NCI-H446 treated with DMSO at 0.1 percent for 48 hours (cell line): ENCODE measurements around the gene AMBP.
"Not testable (repeated sequence)": the region's sequence is repeated elsewhere in the genome, so short reads cannot be mapped to it uniquely, and the experiment has no call there.

Source experiments
- DNase-seq: peaks from one replicate; lab custom pipeline; 2025; lab: John Stamatoyannopoulos, UW

The AMBP gene

DNA sequence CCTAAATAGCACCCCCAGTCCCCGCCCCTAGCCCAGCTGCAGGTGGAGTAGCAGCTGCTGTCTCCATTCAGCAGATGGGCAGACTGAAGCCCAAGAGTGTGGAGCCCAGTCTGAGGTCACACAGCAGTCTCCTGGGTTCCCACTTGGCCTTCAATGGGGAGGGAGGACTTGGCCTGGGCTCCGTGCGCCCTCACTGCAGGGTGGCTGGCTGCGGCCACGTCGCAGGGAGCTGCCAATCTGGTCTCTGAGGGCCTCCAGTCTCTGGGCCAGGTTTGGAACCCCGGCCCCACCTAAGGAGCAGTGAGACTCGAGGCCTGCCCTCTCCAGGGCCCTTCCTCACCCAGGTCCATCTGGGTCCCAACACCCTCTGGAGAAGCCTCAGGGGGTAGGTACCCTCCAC lies 13.6 kb upstream of the AMBP start:
- DNase-seq = no peak

- DNase-seq = no peak
Observed at GRCh38 chr9:114090798-114091197, 12.7 kb upstream of the AMBP start.

DNA sequence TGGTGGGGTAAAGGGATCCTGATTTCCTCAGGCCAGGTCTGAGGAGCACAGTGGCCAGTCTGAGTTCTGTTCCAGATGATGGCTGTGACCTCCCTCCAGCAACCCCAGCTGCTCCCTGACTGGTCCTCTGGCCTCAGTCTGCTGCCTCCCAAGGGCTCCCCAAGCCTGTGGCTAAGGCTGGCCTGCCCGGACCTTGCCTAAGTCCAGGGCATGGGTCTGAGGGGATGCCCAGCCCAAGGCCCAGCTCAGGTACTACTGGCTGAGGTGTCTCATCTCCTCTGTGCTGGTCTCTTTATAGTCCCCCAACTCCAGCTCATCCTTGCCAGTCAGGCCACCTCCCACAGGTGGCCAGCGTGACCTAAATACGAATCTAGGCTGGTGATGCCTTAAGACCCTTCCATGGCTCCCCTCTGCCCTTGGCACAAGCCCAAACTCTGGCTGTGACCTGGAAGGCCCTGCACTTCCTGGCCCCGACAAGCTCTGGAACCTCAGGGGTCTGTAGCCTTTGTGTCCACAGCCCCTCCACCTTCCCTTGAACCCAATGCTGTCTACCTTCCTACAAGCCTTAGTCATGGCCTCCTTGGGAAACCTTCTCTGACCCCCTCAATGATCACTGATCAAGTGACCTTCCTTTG lies 11.2 kb upstream of the AMBP start:
- DNase-seq = no peak

DNA sequence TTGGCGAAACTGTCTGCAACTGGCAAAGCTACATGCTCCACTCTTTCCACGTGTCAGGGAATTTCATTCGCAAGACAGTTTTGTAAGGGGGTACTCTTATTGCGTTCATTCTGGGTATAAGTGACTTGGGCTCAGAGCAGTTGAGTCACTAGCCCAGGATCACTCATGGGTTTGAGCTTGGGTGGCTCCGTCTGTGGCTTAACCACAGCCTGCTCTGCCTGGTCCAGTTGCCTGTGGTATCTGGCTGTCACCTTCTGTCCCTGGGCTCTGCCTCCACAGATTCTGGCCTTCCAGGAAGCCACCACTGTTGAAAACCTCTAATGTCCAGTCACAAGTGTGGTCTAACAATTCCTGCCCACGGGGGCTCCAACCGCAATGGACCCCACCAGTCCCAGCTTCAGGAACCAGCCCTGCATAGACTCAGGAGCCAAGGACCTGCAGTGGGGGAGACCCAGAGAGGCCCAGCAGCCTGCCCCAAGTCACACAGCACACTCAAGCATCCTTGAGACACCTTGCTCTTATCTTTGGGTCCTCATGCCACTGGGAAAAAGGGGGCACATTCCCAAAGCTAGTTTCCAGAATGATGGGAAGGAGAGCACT lies 10.6 kb upstream of the AMBP start:
- DNase-seq = no peak

GRCh38 chr9:114087721-114088120 lies 9.6 kb upstream of the AMBP start:
- DNase-seq = no peak

DNA sequence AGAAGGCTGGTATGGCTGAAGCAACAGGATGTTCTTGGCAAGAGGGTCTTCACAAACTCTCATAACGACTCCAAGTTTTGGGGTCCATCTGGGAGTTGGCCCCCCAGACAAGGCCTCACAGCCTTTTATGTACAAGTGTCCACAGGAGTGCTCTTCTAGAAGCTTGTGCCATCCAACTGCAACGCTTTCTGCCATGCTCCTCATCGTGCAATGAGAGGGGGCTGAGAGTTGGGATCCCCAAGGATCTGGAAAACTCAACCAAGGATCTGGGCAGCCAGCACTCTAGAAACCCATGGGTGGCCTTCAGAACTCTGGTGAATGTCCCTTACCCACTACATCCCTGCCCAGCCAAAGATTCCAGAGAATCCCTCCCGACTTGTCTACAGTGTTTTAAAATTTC lies 8.5 kb upstream of the AMBP start:
- no peak for DNase-seq

DNA sequence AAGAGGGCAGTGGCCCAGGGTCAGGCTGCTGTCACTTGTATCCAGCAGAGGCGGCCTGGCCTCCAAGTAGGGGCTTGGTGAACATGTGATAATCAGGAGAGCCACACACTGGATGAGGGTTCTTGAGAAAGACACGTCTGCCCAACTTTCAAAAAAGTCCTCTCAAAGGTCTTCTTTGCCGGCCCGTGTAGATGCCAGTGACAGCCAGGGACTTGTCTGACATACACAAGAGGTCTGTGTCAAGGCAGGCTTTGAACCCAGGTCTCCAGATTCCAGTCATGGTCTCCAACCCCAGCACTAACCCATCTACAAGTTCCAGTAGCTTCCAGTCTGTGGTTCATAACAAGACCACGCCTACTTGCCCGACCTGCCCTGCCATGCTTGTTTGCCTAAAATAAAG lies 7.9 kb upstream of the AMBP start:
- DNase-seq = no peak

- DNase-seq = no peak
Observed at GRCh38 chr9:114085387-114085789, 7.3 kb upstream of the AMBP start.

DNA sequence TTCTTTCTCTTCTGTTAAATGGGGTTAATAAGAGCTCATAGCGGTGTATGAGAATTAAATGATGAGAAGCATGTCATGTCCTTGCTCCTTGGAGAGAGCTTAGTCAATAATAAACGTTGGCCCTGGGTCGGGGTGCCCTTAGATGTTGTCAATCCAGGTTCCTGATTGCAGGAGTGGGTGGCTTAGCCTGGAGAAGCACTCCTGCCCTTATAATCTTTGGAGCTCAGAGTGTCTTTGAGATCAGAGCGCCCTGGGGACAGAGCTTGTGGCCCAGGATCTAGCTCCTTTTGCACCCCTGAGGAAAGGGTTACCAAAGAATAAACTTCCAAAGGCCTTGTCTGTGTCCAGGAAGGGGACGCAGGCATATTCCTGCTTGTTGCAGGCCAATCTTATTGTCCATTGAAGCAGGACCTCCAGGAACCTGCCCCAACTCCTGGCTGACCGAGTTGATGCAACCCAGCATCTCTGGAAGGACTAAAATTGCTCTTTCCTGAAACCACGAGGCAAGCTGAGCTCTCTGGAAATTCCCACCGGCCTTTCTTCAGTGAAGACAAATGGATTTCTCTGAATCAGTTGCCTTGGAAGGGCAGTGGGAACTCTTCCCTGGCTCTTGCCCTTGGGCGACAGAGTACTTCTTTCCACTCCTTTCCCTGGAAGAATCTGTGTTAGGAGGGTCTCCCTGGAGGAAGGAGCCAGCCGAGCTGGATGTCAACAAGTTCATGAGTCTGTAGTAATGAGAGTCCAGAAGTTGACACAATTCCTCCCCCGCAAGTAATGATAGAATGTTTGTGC lies 6.4 kb upstream of the AMBP start:
- DNase-seq = no peak

DNA sequence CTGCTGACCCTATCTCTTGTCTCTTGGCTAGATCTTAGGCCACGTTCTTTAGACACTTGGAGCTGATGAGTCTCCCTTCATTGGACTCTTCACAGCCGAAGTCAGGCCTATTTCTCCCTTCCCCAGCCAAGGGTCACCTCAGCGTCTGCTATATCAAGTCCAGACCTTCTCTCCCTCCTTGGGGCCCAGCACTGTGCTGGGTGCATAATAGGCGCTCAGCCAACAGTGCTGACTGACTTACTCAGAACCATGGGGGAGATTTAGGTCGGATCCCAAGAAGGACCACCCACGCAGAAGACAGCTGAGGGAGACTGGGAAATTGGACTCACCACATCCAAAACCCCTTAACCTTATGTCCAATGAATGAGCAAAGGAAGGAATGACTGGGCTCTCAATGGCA lies 5.6 kb upstream of the AMBP start:
- DNase-seq = no peak

DNA sequence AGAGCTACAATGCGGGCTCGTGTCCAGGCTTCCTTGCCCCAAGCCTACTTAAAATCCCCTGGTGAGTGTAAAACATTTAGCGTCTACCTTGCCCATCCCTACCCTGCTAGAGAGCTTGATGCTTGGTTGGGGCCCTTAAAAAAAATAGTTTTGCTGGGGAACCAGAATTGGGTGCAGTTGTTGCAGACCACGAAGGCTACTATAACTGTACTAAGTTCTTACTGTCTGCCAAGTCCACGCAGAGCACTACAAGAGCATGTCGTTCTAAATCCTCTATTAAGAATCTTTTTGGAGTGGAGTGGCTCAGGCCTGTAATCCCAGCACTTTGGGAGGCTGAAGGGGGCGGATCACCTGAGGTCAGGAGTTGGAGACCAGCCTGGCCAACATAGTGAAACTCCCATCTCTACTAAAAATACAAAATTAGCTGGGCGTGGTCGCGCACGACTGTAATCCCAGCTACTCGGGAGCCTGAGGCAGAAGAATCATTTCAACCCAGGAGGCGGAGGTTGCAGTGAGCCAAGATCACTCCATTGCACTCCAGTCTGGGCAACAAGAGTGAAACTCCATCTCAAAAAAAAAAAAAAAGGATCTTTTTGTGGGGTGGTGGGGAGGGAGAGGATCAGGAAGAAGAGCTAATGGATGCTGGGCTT lies 4.8 kb upstream of the AMBP start:
- DNase-seq = not testable (repeated sequence)

GRCh38 chr9:114082017-114082762 lies 4.1 kb upstream of the AMBP start:
- DNase-seq = peak; percentile 45

GRCh38 chr9:114081441-114082016 lies 3.4 kb upstream of the AMBP start:
- DNase-seq = no peak

DNA sequence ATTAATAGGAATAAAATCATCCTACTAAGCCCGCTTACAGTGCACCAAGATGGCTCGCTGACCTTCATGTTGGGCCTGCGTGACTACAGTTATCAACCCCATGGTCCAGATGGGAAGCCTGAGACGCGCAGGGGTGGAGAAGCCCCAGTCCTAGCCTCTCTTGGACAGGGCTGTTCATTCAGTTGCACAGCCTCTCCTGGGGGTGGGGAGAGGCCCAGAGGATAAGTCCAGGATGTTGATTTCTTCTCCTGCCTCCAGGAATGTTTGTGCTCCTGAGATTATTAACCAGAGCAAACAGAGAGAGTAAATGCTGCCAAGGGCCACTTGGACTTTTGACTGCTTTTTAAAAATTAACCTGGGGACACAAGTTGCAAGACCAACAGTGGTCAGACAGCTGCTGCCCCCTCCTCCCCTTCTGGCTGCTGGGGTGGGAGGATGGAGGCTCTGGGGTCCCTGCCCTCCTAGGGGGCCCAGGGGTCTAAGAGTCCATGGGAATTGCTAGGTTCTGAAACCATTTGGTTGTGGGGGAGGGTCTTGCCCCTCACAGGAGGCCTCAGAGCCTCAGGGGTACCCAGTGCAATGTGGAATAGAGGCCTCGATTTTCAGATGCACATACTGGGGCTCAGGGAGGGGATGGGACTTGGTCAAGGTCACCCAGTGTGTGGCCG lies 2.8 kb upstream of the AMBP start:
- no peak for DNase-seq

GRCh38 chr9:114080195-114080772 lies 2.2 kb upstream of the AMBP start:
- DNase-seq = no peak

GRCh38 chr9:114078781-114079156 lies 669 bp upstream of the AMBP start:
- DNase-seq = no peak

DNA sequence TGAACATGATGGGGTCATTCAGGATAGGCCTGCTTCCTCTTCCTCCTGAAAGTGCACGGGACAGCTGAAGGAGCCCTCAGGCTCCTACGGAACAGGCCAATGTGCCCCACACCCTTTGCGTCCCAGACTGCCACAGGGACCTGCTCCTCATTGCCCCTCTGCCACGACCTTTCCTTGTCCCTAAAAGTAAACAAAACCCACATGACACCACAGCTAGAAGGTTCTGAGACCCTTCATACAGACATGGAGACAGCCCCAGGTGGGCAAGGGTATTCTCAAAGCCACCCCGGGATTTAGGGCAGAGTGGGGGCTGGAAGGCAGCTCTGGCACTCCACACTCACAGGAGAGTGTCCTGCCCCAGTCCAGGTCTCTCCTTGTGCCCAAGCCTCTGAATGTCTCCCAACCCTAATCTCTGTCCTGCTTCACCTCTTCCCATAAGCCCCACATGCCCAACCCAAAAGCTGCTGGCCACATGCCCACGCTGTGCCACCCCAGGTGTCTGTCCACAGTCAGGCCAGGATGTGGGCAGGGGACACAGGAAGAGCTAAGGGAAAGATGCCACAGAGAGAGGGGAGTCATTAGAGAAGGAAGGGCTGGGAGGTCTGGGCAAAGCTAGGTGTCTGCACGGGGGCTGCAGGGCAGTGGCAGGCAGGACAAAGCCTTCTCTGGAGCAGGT lies 800 bp downstream of the AMBP start:
- no peak for DNase-seq

- no peak for DNase-seq
Observed at GRCh38 chr9:114076237-114077161, 1.6 kb downstream of the AMBP start.

- DNase-seq = no peak
Observed at GRCh38 chr9:114075602-114076001, 2.5 kb downstream of the AMBP start.
